Loucy (cell line): ENCODE measurements around the gene DOLK.

ENCODE experiments used
- H2AFZ ChIP-seq: fragments of 200-600 bp; sonication (generic); 2 replicates; pipeline ENCODE4 v1.6.0; 2016; ENCODE audit warnings: antibody characterized with exemption, mild to moderate bottlenecking, low read length, moderate library complexity
- H3F3A ChIP-seq: fragments of 200-600 bp; 2 replicates; pipeline ENCODE4 v1.6.0; 2016; ENCODE audit warnings: antibody characterized with exemption, low read depth, mild to moderate bottlenecking
- H3K27me3 ChIP-seq: fragments of 200-600 bp; sonication (generic); 2 replicates; pipeline ENCODE4 v1.6.1; 2014; ENCODE audit warnings: low read length, mild to moderate bottlenecking; ENCODE audit not compliant: insufficient read depth, poor library complexity, severe bottlenecking
- H3K36me3 ChIP-seq: fragments of 200-600 bp; sonication (generic); 2 replicates; pipeline ENCODE4 v1.6.1; 2016; ENCODE audit warnings: low read length; ENCODE audit not compliant: insufficient read depth
- H3K4me1 ChIP-seq: fragments of 200-600 bp; sonication (generic); 2 replicates; pipeline ENCODE4 v1.5.1; 2014; ENCODE audit warnings: low read length, mild to moderate bottlenecking; ENCODE audit not compliant: insufficient read depth, poor library complexity, severe bottlenecking
- H3K4me2 ChIP-seq: fragments of 200-600 bp; sonication (generic); 2 replicates; pipeline ENCODE4 v1.6.0; 2014; ENCODE audit warnings: antibody characterized with exemption, low read length, low read depth, mild to moderate bottlenecking; ENCODE audit not compliant: poor library complexity, severe bottlenecking
- H3K4me3 ChIP-seq: fragments of 200-600 bp; sonication (generic); 2 replicates; pipeline ENCODE4 v1.5.1; 2014; ENCODE audit warnings: low read length, mild to moderate bottlenecking, mixed read lengths; ENCODE audit not compliant: poor library complexity, severe bottlenecking
- H3K79me2 ChIP-seq: fragments of 200-600 bp; sonication (generic); 2 replicates; pipeline ENCODE4 v1.6.1; 2014; ENCODE audit warnings: low read length; ENCODE audit not compliant: insufficient read depth
- H3K9ac ChIP-seq: fragments of 200-600 bp; sonication (generic); 2 replicates; pipeline ENCODE4 v1.6.0; 2014; ENCODE audit warnings: mild to moderate bottlenecking, low read depth, low read length, moderate library complexity; ENCODE audit not compliant: poor library complexity, severe bottlenecking
- H3K9me2 ChIP-seq: fragments of 200-600 bp; sonication (generic); replicated peaks from 2 replicates; pipeline ENCODE4 v1.6.1; 2016; ENCODE audit warnings: low read depth, low read length, mixed read lengths
- H3K9me3 ChIP-seq: fragments of 200-600 bp; sonication (generic); 2 replicates; pipeline ENCODE4 v1.6.1; 2014; ENCODE audit warnings: mild to moderate bottlenecking, antibody characterized with exemption, low read length, low read depth; ENCODE audit not compliant: insufficient read depth
- H4K20me1 ChIP-seq: fragments of 200-600 bp; sonication (generic); 2 replicates; pipeline ENCODE4 v1.6.0; 2014; ENCODE audit warnings: antibody characterized with exemption, low read length, mild to moderate bottlenecking; ENCODE audit not compliant: insufficient read depth, poor library complexity, severe bottlenecking
- CTCF ChIP-seq: fragments of 200-600 bp; sonication (generic); conservative IDR thresholded peaks from 2 replicates; pipeline ENCODE4 v1.5.1; 2014; ENCODE audit warnings: mild to moderate bottlenecking, antibody characterized with exemption, low read length
- EZH2phosphoT487 ChIP-seq: fragments of 200-600 bp; IDR thresholded peaks from 2 replicates; pipeline ENCODE4 v1.6.1; 2018; ENCODE audit warnings: antibody characterized with exemption, mild to moderate bottlenecking, moderate library complexity, borderline replicate concordance

The DOLK gene

GRCh38 chr9:128901379-128901778 is 46.0 kb downstream of the DOLK start:
- Histone ChIP-seq H3K9me2 (no peaks in the 10 kb centered on the region), H3K36me3 (no peaks in the 10 kb centered on the region), H3K4me3 (no peak overlapping the region), H3K4me2 (no peak overlapping the region), H3K79me2 (peaks cover 9% of the 10 kb centered on the region; the same call in 1 of the 2 replicates), H3K27me3 (no peaks in the 10 kb centered on the region), H3K9ac (peak overlapping the region; percentile 46), H3F3A (no peaks in the 10 kb centered on the region), H3K9me3 (no peaks in the 10 kb centered on the region), H3K4me1 (peaks cover 32% of the 10 kb centered on the region), H4K20me1 (no peaks in the 10 kb centered on the region), H2AFZ (no peak overlapping the region)
- TF ChIP-seq EZH2phosphoT487 (no peak), CTCF (no peak)

- no peaks in the 10 kb centered on the region for H3K9me3 ChIP-seq
- peak overlapping the region; percentile 59 for H3K9ac ChIP-seq
- no peaks in the 10 kb centered on the region for H3K36me3 ChIP-seq
- H3K9me2 ChIP-seq = no peaks in the 10 kb centered on the region
- H3F3A ChIP-seq = no peaks in the 10 kb centered on the region
- peaks cover 9% of the 10 kb centered on the region; the same call in 1 of the 2 replicates for H3K79me2 ChIP-seq
- H4K20me1 ChIP-seq = no peaks in the 10 kb centered on the region
- no peaks in the 10 kb centered on the region for H3K27me3 ChIP-seq
- peaks cover 32% of the 10 kb centered on the region for H3K4me1 ChIP-seq
- TF ChIP-seq EZH2phosphoT487 = no peak
- TF ChIP-seq CTCF = no peak
- peak overlapping the region; percentile 46 for H3K4me2 ChIP-seq
- H3K4me3 ChIP-seq = no peak overlapping the region
- no peak overlapping the region for H2AFZ ChIP-seq
Measured at GRCh38 chr9:128899566-128900322, 47.7 kb downstream of the DOLK start.

- Histone ChIP-seq H3F3A (no peaks in the 10 kb centered on the region), H3K9me2 (no peaks in the 10 kb centered on the region), H3K9ac (peak overlapping the region; percentile 59), H3K9me3 (no peaks in the 10 kb centered on the region), H4K20me1 (no peaks in the 10 kb centered on the region), H3K27me3 (no peaks in the 10 kb centered on the region), H2AFZ (no peak overlapping the region), H3K79me2 (peaks cover 9% of the 10 kb centered on the region; the same call in 1 of the 2 replicates), H3K4me1 (peaks cover 32% of the 10 kb centered on the region), H3K4me2 (peak overlapping the region; percentile 46), H3K4me3 (no peak overlapping the region), H3K36me3 (no peaks in the 10 kb centered on the region)
- TF ChIP-seq EZH2phosphoT487 (no peak), CTCF (no peak)
Measured at GRCh38 chr9:128898845-128899565, 48.4 kb downstream of the DOLK start.
